Osteoblast (primary cell): ENCODE measurements around the gene NFATC1. TPM values are rescaled to one million over a fixed set of nuclear protein-coding genes. Genes with fewer than 3 reads are reported as not detected.

ENCODE experiments used
- DNase-seq: peaks from one replicate; pipeline ENCODE4 v3.0.0; 2011; ENCODE audit warnings: low spot score, mixed read lengths; ENCODE audit not compliant: insufficient read length; ENCODE audit errors: missing footprints
- H2AFZ ChIP-seq: 2 replicates; pipeline ENCODE4 v1.6.0; 2011; ENCODE audit warnings: mild to moderate bottlenecking, low read length
- H3K27ac ChIP-seq: 2 replicates; pipeline ENCODE4 v1.5.1; 2011; ENCODE audit warnings: mild to moderate bottlenecking, low read depth, low read length, moderate library complexity
- H3K27me3 ChIP-seq: 2 replicates; pipeline ENCODE4 v1.6.0; 2012; ENCODE audit warnings: mild to moderate bottlenecking, control low read depth, inconsistent platforms, low read length, moderate library complexity; ENCODE audit not compliant: insufficient read depth
- H3K36me3 ChIP-seq: 2 replicates; pipeline ENCODE4 v1.5.1; 2011; ENCODE audit warnings: mild to moderate bottlenecking, low read length, control low read depth, moderate library complexity; ENCODE audit not compliant: insufficient read depth
- H3K4me1 ChIP-seq: 2 replicates; pipeline ENCODE4 v1.5.1; 2011; ENCODE audit warnings: mild to moderate bottlenecking, low read length, control low read depth, moderate library complexity; ENCODE audit not compliant: insufficient read depth
- H3K4me2 ChIP-seq: 2 replicates; pipeline ENCODE4 v1.6.0; 2011; ENCODE audit warnings: mild to moderate bottlenecking, low read length; ENCODE audit not compliant: insufficient read depth
- H3K4me3 ChIP-seq: fragments of 200-600 bp; sonication (generic); 3 replicates; pipeline ENCODE4 v1.5.1; 2012; ENCODE audit warnings: mild to moderate bottlenecking, low read length, inconsistent platforms; ENCODE audit not compliant: insufficient read depth
- H3K79me2 ChIP-seq: 2 replicates; pipeline ENCODE4 v1.6.0; 2012; ENCODE audit warnings: mild to moderate bottlenecking, low read length, control low read depth, inconsistent platforms; ENCODE audit not compliant: insufficient read depth
- H3K9me3 ChIP-seq: 2 replicates; pipeline ENCODE4 v1.5.1; 2011; ENCODE audit warnings: low read depth, low read length, control low read depth
- H4K20me1 ChIP-seq: 2 replicates; pipeline ENCODE4 v1.6.0; 2012; ENCODE audit warnings: mild to moderate bottlenecking, low read length, control low read depth; ENCODE audit not compliant: insufficient read depth
- total RNA-seq: library from RNA; depleted of rRNA; stranded (reverse); fragments of >200 nt; gene quantifications from 2 replicates; pipeline ENCODE4 v1.2.3, GENCODE V29; 2012
- TF ChIP-seq, protein P1 (sequence below): IDR thresholded peaks from 2 replicates; pipeline ENCODE4 v1.5.1; 2011; ENCODE audit warnings: mild to moderate bottlenecking, low read depth, low read length, moderate library complexity; ENCODE audit errors: extremely low read depth

Gene NFATC1
- total RNA-seq, 1 donor = 6.2 TPM

DNA sequence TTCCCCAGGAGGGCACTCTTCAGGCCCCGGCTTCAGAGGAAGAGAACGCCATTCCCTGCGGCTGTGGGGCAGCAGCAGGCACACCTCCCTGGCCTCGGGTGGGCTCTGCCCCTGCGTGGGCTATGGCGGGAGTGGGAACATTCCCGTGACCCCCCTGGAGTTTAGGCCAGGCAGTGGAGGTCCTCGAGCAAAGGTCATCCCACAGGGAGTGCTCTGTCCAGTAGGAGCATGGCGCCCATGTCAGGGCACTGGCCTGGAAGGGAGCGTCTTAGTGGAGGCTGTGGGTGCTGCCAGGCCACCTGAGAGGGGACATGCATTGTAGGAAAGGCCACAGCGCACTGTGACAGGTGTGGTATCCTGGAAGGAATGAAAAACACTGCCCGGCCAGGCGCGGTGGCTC, 9.2 kb upstream of the NFATC1 start:
- Histone ChIP-seq H3K27me3 (peaks cover 41% of the 10 kb centered on the region), H4K20me1 (no peaks in the 10 kb centered on the region), H3K4me2 (no peak overlapping the region), H3K36me3 (no peaks in the 10 kb centered on the region), H3K9me3 (no peaks in the 10 kb centered on the region), H3K4me1 (no peaks in the 10 kb centered on the region), H3K27ac (no peak overlapping the region), H3K4me3 (no peak overlapping the region), H2AFZ (no peak overlapping the region), H3K79me2 (no peaks in the 10 kb centered on the region)
- no peak for DNase-seq
- TF ChIP-seq, protein P1, sequence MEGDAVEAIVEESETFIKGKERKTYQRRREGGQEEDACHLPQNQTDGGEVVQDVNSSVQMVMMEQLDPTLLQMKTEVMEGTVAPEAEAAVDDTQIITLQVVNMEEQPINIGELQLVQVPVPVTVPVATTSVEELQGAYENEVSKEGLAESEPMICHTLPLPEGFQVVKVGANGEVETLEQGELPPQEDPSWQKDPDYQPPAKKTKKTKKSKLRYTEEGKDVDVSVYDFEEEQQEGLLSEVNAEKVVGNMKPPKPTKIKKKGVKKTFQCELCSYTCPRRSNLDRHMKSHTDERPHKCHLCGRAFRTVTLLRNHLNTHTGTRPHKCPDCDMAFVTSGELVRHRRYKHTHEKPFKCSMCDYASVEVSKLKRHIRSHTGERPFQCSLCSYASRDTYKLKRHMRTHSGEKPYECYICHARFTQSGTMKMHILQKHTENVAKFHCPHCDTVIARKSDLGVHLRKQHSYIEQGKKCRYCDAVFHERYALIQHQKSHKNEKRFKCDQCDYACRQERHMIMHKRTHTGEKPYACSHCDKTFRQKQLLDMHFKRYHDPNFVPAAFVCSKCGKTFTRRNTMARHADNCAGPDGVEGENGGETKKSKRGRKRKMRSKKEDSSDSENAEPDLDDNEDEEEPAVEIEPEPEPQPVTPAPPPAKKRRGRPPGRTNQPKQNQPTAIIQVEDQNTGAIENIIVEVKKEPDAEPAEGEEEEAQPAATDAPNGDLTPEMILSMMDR = no peak

DNA sequence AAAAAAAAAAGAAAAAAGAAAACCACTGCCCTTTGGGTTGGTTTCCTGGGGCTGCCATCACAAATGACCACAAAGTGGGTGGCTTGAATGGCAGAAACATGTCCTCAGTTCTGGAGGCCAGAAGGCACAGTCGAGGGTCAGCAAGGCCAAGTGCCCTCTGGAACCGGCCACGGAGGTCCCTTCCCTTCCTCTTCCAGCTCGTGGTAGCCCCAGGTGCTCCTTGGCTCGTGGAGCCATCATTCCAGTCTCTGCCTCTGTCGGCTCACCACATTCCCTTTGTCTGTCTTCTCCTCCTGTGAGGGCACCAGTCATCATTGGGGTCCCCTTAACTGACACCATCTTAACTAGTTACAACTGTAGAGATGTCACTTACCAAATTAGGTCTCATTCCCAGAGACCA, 8.5 kb upstream of the NFATC1 start:
- H3K27ac ChIP-seq = no peak overlapping the region
- TF ChIP-seq, protein P1 = no peak

DNA sequence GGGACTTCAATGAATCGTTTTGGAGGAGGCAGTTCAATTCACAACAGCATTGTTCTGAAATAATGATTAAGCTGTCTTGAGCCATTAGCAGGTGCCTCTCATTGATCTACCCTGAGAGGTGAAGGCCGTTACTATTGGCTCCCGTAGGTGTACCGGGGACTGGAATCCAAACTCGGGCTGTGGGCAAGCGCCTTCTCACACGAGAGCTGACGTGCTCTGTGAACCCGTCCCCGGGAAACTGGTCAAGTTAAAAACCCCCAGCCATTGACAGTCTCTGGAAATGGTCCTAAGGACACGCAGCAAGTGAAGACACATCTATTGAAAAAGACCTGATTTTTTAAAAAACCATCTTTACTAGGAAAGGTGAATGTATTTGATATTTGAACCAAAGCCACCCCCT, 8.1 kb upstream of the NFATC1 start:
- H3K4me3 ChIP-seq = no peak overlapping the region
- no peaks in the 10 kb centered on the region for H3K36me3 ChIP-seq
- H3K79me2 ChIP-seq = no peaks in the 10 kb centered on the region
- no peaks in the 10 kb centered on the region for H3K4me1 ChIP-seq
- no peaks in the 10 kb centered on the region for H3K9me3 ChIP-seq
- no peak overlapping the region for H2AFZ ChIP-seq
- H4K20me1 ChIP-seq = no peaks in the 10 kb centered on the region
- H3K27me3 ChIP-seq = peaks cover 50% of the 10 kb centered on the region
- TF ChIP-seq, protein P1 = no peak
- H3K27ac ChIP-seq = no peak overlapping the region
- H3K4me2 ChIP-seq = no peak overlapping the region
- no peak for DNase-seq

More for the DNA sequence above, 8.5 kb upstream of the NFATC1 start:
- H3K4me2 ChIP-seq = no peak overlapping the region
- DNase-seq = no peak
- no peaks in the 10 kb centered on the region for H3K9me3 ChIP-seq
- H3K4me1 ChIP-seq = no peaks in the 10 kb centered on the region
- H4K20me1 ChIP-seq = no peaks in the 10 kb centered on the region
- H3K79me2 ChIP-seq = no peaks in the 10 kb centered on the region
- no peak overlapping the region for H3K4me3 ChIP-seq
- peaks cover 46% of the 10 kb centered on the region for H3K27me3 ChIP-seq
- H3K36me3 ChIP-seq = no peaks in the 10 kb centered on the region
- no peak overlapping the region for H2AFZ ChIP-seq

DNA sequence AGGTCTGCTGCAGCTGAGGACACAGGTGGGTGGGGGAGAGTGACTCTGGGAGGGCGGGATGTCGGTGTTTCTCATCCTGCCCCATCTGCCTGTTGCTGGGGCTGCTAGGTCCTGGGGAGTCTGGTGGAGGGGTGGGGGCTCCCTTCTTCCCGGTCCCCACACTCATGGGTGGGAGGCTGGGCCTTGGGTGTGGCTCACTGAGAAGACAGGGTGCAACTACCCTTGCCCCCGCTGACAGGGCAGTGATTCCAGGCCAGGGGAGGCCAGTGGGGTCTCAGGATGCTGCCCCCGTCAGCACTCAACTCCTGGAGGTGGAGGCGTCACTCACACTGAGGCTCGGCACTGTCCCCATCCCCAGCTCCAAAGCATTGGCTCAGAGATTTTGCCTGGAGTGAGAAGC, 7.7 kb upstream of the NFATC1 start:
- no peaks in the 10 kb centered on the region for H3K79me2 ChIP-seq
- no peaks in the 10 kb centered on the region for H4K20me1 ChIP-seq
- H3K27ac ChIP-seq = no peak overlapping the region
- H3K4me2 ChIP-seq = no peak overlapping the region
- peaks cover 54% of the 10 kb centered on the region for H3K27me3 ChIP-seq
- H3K36me3 ChIP-seq = no peaks in the 10 kb centered on the region
- H3K9me3 ChIP-seq = no peaks in the 10 kb centered on the region
- TF ChIP-seq, protein P1 = no peak
- no peak overlapping the region for H2AFZ ChIP-seq
- DNase-seq = no peak
- H3K4me1 ChIP-seq = no peaks in the 10 kb centered on the region
- no peak overlapping the region for H3K4me3 ChIP-seq
